SJCRH30 (cell line): ENCODE data around the gene CYSTM1. TPM values are rescaled to one million over a fixed set of nuclear protein-coding genes. Genes with fewer than 3 reads are reported as not detected.

Source experiments
- DNase-seq, 2 experiments: peaks; one replicate each; pipeline ENCODE4 v3.0.0-alpha.2; 2015 to 2020
- H3K27ac ChIP-seq: fragments of 250-450 bp; sonication (Bioruptor Pico); 2 replicates; pipeline ENCODE4 v1.5.1; 2020; ENCODE audit warnings: mild to moderate bottlenecking, moderate library complexity
- H3K27me3 ChIP-seq: fragments of 250-450 bp; sonication (Bioruptor Pico); 2 replicates; pipeline ENCODE4 v1.5.1; 2020; ENCODE audit warnings: mild to moderate bottlenecking, moderate library complexity
- H3K36me3 ChIP-seq: fragments of 250-450 bp; sonication (Bioruptor Pico); 2 replicates; pipeline ENCODE4 v1.5.1; 2020; ENCODE audit warnings: mild to moderate bottlenecking, moderate library complexity
- H3K4me1 ChIP-seq: fragments of 250-450 bp; sonication (Bioruptor Pico); 2 replicates; pipeline ENCODE4 v1.5.1; 2020; ENCODE audit warnings: mild to moderate bottlenecking, moderate library complexity
- H3K4me3 ChIP-seq: fragments of 250-450 bp; sonication (Bioruptor Pico); 2 replicates; pipeline ENCODE4 v1.5.1; 2020; ENCODE audit warnings: mild to moderate bottlenecking, moderate library complexity
- H3K9me3 ChIP-seq: fragments of 250-450 bp; sonication (Bioruptor Pico); replicated peaks from 2 replicates; pipeline ENCODE4 v1.5.1; 2020; ENCODE audit warnings: mild to moderate bottlenecking, moderate library complexity
- total RNA-seq: library from RNA; depleted of rRNA; stranded (reverse); fragments of >200 nt; shearing (Covaris generic); gene quantifications from 2 replicates; pipeline ENCODE4 v1.2.3, GENCODE V29; 2014; rRNA removed

The CYSTM1 gene
- total RNA-seq = 9.4 and 10.5 TPM in 2 replicates

DNA sequence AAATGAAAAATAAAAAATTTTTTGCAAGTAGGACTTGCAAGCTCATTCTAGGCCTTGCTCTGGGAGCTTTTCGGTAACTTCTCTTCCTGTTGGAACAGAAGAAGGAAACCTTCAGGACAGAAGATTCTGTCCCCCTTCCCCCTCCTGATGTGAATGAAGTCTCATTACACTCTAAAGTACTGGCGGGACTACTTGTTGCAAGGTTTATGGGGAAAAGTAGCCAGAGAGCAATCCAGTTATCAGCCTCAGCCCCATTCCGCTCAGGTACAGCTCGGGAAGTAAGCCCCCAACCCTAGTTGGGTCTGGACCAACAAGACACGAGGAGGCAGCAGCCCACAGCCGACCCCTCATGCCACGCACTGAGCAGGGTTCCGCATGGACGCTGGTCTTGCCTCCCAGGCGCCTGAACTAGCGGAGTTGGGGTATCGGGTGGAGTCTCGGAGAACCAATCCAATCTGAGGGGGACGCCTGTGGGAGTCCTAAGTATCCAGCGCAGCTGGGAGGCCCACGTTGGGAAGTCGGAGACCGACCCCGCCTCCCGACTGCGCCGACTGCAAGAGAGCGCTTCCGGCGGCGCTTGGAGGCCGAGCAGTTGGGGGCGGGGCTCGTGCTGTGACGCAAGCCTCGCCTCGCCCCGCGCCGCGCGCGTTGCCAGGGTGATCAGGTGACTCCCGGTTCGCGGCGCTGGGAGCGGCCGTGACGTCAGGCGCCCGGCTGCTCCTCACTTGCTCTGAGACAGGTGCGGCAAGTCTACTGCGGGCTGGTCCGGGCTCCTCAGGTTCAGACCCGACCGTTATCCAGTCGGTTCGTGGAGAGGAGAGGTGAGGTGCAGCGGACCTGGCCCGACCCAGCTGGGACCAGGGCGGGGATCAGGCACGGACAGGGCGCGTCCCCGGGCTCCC, at the start of gene CYSTM1:
Gene CYSTM1, plus strand, starts transcription at position 724 of the 902 bp plus-strand sequence. CDS start 19,278 bp downstream, outside the sequence.
- Histone ChIP-seq H3K4me3 (peak within 1 kb of the TSS; percentile 66), H3K36me3 (no peaks in the 10 kb centered on the region), H3K27ac (peak within 1 kb of the TSS; percentile 13), H3K9me3 (no peaks in the 10 kb centered on the region), H3K4me1 (no peaks in the 10 kb centered on the region), H3K27me3 (no peaks in the 10 kb centered on the region)
- DNase-seq = peak; percentile 92

- Histone ChIP-seq H3K4me1 (no peaks in the 10 kb centered on the region), H3K9me3 (no peaks in the 10 kb centered on the region), H3K36me3 (no peaks in the 10 kb centered on the region), H3K27ac (no peak within 1 kb of the TSS), H3K4me3 (no peak within 1 kb of the TSS), H3K27me3 (no peaks in the 10 kb centered on the region; the same call in 1 of the 2 replicates)
- DNase-seq = no peak
Observed at GRCh38 chr5:140125637-140126036, 49.4 kb upstream of the CYSTM1 start, which contains the start of gene IGIP. Gene IGIP (plus strand): TSS chr5:140125937. CDS start chr5:140128477, 2,540 bp downstream.

- Histone ChIP-seq H3K36me3 (no peaks in the 10 kb centered on the region), H3K27me3 (no peaks in the 10 kb centered on the region; the same call in 1 of the 2 replicates), H3K27ac (no peak overlapping the region), H3K4me1 (peaks cover under 1% of the 10 kb centered on the region; the same call in 1 of the 2 replicates), H3K4me3 (no peak overlapping the region), H3K9me3 (no peaks in the 10 kb centered on the region)
- DNase-seq = no peak
Observed at GRCh38 chr5:140126315-140127012, 48.5 kb upstream of the CYSTM1 start.

GRCh38 chr5:140128376-140128775, 46.6 kb upstream of the CYSTM1 start:
- no peak overlapping the region for H3K27ac ChIP-seq
- no peak for DNase-seq

GRCh38 chr5:140130949-140131733, 43.8 kb upstream of the CYSTM1 start:
- Histone ChIP-seq H3K36me3 (no peaks in the 10 kb centered on the region), H3K4me3 (no peak overlapping the region), H3K4me1 (peaks cover 9% of the 10 kb centered on the region), H3K9me3 (no peaks in the 10 kb centered on the region), H3K27me3 (no peaks in the 10 kb centered on the region; the same call in 1 of the 2 replicates), H3K27ac (no peak overlapping the region)
- DNase-seq = no peak

More at GRCh38 chr5:140128376-140128775, 46.6 kb upstream of the CYSTM1 start:
- no peak overlapping the region for H3K4me3 ChIP-seq
- no peaks in the 10 kb centered on the region for H3K9me3 ChIP-seq
- no peaks in the 10 kb centered on the region; the same call in 1 of the 2 replicates for H3K27me3 ChIP-seq
- H3K4me1 ChIP-seq = peaks cover 9% of the 10 kb centered on the region
- no peaks in the 10 kb centered on the region for H3K36me3 ChIP-seq

DNA sequence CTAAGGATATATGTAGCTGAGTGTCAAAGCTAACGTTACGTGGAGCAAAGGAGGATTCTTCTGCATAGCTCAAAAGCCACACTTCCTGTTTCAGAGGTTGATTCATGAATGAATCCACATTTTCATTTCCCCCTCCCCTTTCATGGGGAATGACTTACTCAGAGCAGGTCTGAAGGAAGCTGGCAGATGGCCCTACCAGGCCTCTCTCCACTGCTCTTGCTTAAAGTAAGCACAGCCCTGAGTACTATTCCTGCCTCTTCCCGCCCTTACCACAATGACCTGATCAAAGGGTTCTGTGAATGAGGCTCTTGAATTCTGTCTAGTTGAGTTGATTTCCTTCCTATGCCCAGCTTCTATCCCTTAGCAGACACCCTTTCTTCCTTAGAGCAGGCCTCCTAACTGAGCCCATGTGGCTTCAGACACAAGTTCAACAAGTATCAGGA, 43.0 kb upstream of the CYSTM1 start:
- no peaks in the 10 kb centered on the region for H3K36me3 ChIP-seq
- H3K27me3 ChIP-seq = no peaks in the 10 kb centered on the region
- H3K9me3 ChIP-seq = no peaks in the 10 kb centered on the region
- DNase-seq = peak; percentile 50 to 52
- no peak overlapping the region for H3K27ac ChIP-seq
- H3K4me1 ChIP-seq = peaks cover 9% of the 10 kb centered on the region
- H3K4me3 ChIP-seq = no peak overlapping the region

- no peaks in the 10 kb centered on the region for H3K9me3 ChIP-seq
- no peaks in the 10 kb centered on the region for H3K36me3 ChIP-seq
- no peak overlapping the region for H3K27ac ChIP-seq
- DNase-seq = no peak
- H3K27me3 ChIP-seq = no peaks in the 10 kb centered on the region
- H3K4me1 ChIP-seq = peaks cover 9% of the 10 kb centered on the region
- no peak overlapping the region for H3K4me3 ChIP-seq
Observed at GRCh38 chr5:140133514-140134167, 41.3 kb upstream of the CYSTM1 start.

DNA sequence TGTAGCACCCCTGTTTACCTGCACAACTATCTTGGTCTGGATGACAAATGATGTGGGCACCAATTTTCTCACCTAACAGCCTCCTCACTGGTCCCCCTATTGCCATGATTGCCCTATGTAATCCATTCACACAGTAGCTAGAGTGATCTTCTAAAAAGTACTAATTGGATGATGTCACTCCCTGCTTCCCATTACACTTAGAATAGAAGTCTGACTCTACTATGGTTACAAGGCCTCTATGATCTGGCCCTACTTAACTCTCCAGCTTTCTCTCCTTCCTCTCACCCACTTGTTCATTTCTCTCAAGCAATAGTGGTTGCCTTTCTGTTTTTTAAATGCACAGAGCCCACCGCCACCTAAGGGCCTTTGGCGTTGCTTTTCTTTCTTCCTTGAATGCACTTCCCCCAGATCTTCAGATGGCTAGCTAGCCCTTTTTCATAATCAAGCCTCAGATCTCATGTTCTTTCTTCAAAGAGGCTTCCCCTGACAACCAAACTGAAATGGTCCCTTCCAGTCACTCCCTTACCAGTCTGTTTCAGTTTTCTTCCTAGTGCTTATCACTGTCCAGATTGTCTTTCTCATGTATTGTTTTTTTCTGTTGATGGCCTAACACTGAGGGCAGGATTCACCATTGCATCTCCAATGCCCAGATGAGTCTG, 40.6 kb upstream of the CYSTM1 start:
- H3K36me3 ChIP-seq = no peaks in the 10 kb centered on the region
- no peak for DNase-seq
- H3K27me3 ChIP-seq = no peaks in the 10 kb centered on the region
- H3K27ac ChIP-seq = no peak overlapping the region
- peaks cover 9% of the 10 kb centered on the region for H3K4me1 ChIP-seq
- no peak overlapping the region for H3K4me3 ChIP-seq
- H3K9me3 ChIP-seq = no peaks in the 10 kb centered on the region

DNA sequence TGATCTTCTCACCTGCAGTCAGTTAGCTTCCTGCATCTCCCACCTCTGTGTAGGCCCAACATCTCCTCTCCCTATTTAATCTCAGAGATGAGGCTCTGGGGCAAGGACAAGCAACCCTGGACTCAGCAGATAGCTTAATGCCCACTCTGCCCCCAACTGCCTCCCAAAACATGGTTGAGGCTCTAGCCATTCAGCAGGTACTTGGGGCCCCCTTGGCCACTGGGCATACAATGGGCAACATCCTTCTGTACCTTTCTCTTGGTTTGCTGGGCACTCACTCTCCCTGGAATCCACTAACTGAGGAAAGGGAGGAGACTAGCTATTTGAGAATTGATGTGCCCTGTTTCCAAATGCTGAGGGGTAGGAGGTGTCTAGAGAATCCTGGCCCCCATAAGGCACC, 39.9 kb upstream of the CYSTM1 start:
- H3K27ac ChIP-seq = no peak overlapping the region
- no peaks in the 10 kb centered on the region; the same call in 1 of the 2 replicates for H3K9me3 ChIP-seq
- peaks cover 9% of the 10 kb centered on the region for H3K4me1 ChIP-seq
- H3K4me3 ChIP-seq = no peak overlapping the region
- H3K27me3 ChIP-seq = peaks cover under 1% of the 10 kb centered on the region; the same call in 1 of the 2 replicates
- DNase-seq = no peak
- H3K36me3 ChIP-seq = no peaks in the 10 kb centered on the region

DNA sequence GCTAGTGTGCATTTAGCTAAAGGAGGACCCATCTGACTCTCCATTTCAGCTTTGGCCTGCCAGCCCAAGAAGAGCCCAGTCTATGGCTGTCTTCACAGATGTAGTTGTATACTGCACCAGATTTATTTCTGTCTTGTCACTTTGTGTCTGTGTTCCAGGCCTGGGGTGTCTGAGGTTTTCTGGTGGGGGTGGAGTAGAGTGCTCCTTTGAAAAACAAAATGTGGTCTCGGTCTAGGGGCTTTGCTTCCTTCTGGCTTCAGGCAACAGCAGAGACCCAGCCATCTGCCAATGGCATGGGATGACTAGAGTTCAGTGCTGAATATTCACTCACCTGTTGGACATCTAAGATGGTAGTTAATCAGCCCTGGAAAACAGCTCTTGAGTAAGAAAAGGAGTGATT, 38.4 kb upstream of the CYSTM1 start:
- Histone ChIP-seq H3K27me3 (peaks cover 2% of the 10 kb centered on the region; the same call in 1 of the 2 replicates), H3K4me3 (no peak overlapping the region), H3K4me1 (peaks cover 7% of the 10 kb centered on the region), H3K27ac (no peak overlapping the region), H3K36me3 (no peaks in the 10 kb centered on the region), H3K9me3 (no peaks in the 10 kb centered on the region; the same call in 1 of the 2 replicates)
- DNase-seq = no peak

GRCh38 chr5:140140435-140140834, 34.6 kb upstream of the CYSTM1 start:
- DNase-seq = no peak
- no peak overlapping the region for H3K4me3 ChIP-seq
- H3K4me1 ChIP-seq = no peaks in the 10 kb centered on the region
- H3K27me3 ChIP-seq = peaks cover 2% of the 10 kb centered on the region; the same call in 1 of the 2 replicates
- H3K27ac ChIP-seq = no peak overlapping the region
- H3K36me3 ChIP-seq = no peaks in the 10 kb centered on the region
- no peaks in the 10 kb centered on the region; the same call in 1 of the 2 replicates for H3K9me3 ChIP-seq

DNA sequence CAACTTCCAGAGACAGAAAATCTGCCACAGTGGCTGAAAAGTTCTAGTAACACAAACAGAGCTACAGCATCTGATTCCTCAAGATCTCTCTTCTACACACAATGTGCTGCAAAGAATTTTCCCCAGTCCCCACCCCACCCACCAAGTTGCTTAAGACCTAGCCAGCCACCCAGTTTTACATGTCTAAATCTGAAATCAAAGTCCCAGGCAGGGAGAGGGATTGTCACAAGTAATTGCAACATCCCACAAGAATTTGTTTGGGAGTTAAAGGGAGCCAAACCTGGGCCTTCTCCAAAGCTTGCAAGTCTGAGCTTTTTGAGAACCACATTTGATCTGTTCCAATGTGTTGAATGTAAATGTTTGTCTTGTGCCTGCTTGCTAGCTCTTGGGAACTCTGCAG, 33.7 kb upstream of the CYSTM1 start:
- no peak for DNase-seq
- peaks cover 2% of the 10 kb centered on the region; the same call in 1 of the 2 replicates for H3K27me3 ChIP-seq
- no peak overlapping the region for H3K4me3 ChIP-seq
- H3K9me3 ChIP-seq = no peaks in the 10 kb centered on the region; the same call in 1 of the 2 replicates
- no peak overlapping the region for H3K27ac ChIP-seq
- no peaks in the 10 kb centered on the region for H3K36me3 ChIP-seq
- no peaks in the 10 kb centered on the region for H3K4me1 ChIP-seq

DNA sequence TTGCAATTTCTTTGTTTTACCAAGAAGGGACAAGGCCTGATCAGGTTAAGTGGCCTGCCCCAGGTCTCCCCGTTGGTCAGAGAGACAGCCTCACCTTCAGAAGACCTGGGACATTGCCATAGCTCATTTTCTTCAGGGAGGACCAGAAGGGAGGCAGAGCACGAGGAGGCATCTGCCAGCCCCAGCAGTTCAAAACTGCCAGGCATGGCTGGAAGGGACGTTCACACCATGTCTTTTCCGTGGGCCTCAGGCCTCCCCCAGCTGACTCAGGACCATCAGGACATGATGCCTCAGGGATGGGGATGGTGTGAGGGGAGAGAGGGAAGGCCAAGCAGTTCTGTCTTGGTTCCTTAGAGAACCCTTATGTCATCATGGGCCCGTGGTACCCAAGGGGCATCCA, 32.7 kb upstream of the CYSTM1 start:
- Histone ChIP-seq H3K27ac (no peak overlapping the region), H3K4me3 (no peak overlapping the region), H3K36me3 (no peaks in the 10 kb centered on the region), H3K27me3 (peaks cover 2% of the 10 kb centered on the region; the same call in 1 of the 2 replicates), H3K9me3 (no peaks in the 10 kb centered on the region; the same call in 1 of the 2 replicates), H3K4me1 (no peaks in the 10 kb centered on the region)
- no peak for DNase-seq
